Lower leg skin (tissue), 4 donors: ENCODE data around the gene PYHIN1. TPM values are rescaled to one million over a fixed set of nuclear protein-coding genes. Genes with fewer than 3 reads are reported as not detected.

Experiments used
- DNase-seq, 2 donors: peaks; one replicate each; pipeline ENCODE4 v3.0.0-alpha.2; 2019; ENCODE audit warnings: low spot score in 2 of 2
- H3K4me3 ChIP-seq: fragments of 200-600 bp; sonication (generic); 2 replicates; pipeline ENCODE4 v1.5.1; 2017; ENCODE audit warnings: mild to moderate bottlenecking, low read depth; ENCODE audit not compliant: poor library complexity, severe bottlenecking
- POLR2A ChIP-seq, 2 donors: fragments of 450-650 bp; IDR thresholded peaks; one replicate each; pipeline ENCODE4 v1.6.1; 2016 to 2017; ENCODE audit warnings: antibody characterized with exemption in 2 of 2, mild to moderate bottlenecking in 1 of 2, moderate library complexity in 1 of 2
- WGBS, 2 donors: methylation state at CpG; one replicate each; pipeline ENCODE4 v1.1.5; 2018; 5-methylcytosine and 5-hydroxymethylcytosine counted together
- intact Hi-C: fragments of 100-400 bp; cut with DNase I; formaldehyde crosslinking; loops from one replicate; pipeline ENCODE4 v1.15.0; 2023; ENCODE audit warnings: low total_unique reads
- total RNA-seq, 4 donors: library from RNA; depleted of rRNA; stranded (reverse); fragments of >200 nt; gene quantifications; one replicate each; pipeline ENCODE4 v1.1.0, GENCODE V29; 2016
- TF ChIP-seq, protein P1 (sequence below), 3 donors: fragments of 450-650 bp; IDR thresholded peaks; one replicate each; pipeline ENCODE4 v1.5.1; 2016; ENCODE audit warnings: antibody characterized with exemption in 3 of 3, mild to moderate bottlenecking in 3 of 3, moderate library complexity in 2 of 3

Gene PYHIN1
- total RNA-seq, 4 donors from 2014 or later, result 0.39 TPM; not detected in 3

DNA sequence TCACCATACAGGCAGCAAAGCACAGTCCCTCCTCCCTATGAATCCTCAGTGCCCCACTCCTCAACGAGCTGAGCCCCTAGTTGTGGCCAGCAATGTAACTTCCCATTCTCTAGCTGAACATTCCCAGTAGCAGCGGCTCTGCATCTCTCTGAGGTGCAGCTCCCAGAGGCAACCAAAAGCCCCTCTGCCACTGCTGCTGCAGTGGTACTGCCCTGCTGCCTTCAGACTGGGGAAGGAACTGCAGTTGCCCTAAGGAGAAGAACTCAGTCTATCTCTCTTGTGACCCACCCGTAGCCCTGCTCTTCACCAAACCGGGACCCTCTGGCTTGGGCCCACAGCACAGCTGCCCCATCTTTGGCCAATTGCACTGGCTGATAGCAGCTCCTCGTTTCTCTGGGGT lies 31.6 kb downstream of the PYHIN1 start:
- TF ChIP-seq POLR2A (IDR thresholded peaks at IDR 0.05), result no peak
- TF ChIP-seq, protein P1, sequence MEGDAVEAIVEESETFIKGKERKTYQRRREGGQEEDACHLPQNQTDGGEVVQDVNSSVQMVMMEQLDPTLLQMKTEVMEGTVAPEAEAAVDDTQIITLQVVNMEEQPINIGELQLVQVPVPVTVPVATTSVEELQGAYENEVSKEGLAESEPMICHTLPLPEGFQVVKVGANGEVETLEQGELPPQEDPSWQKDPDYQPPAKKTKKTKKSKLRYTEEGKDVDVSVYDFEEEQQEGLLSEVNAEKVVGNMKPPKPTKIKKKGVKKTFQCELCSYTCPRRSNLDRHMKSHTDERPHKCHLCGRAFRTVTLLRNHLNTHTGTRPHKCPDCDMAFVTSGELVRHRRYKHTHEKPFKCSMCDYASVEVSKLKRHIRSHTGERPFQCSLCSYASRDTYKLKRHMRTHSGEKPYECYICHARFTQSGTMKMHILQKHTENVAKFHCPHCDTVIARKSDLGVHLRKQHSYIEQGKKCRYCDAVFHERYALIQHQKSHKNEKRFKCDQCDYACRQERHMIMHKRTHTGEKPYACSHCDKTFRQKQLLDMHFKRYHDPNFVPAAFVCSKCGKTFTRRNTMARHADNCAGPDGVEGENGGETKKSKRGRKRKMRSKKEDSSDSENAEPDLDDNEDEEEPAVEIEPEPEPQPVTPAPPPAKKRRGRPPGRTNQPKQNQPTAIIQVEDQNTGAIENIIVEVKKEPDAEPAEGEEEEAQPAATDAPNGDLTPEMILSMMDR (IDR thresholded peaks at IDR 0.05), result no peak
- intact Hi-C loops, result no loop called here
- 50 to 54% methylated on average over 5 of the region's 5 CpGs for WGBS, 2 donors
- DNase-seq, result no peak
- no peak overlapping the region for H3K4me3 ChIP-seq

DNA sequence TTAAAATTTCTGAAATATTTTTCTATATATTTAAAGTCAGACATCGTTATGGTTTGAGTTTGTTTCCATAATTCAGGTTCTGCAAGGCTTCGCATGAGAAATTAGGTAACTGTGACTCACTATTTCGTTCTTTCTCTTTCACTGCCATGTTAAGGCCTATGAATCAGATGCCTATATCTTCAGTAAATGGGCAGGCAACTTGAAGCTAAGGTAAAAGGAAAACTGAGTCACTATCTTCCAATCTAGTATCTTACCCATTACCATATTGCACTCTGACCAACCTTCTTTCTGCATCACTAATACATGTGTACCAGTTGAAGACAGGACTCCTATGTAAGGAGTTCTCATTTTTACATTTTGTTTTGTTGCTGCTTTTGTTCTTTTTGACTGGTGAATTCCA lies 37.8 kb downstream of the PYHIN1 start:
- DNase-seq, result no peak
- intact Hi-C loops, result no loop called here
- WGBS, 2 donors, result 56 to 76% methylated on average over 3 of the region's 3 CpGs
- TF ChIP-seq, protein P1 (IDR thresholded peaks at IDR 0.05), result no peak
- TF ChIP-seq POLR2A (IDR thresholded peaks at IDR 0.05), result no peak
- H3K4me3 ChIP-seq, result no peak overlapping the region

DNA sequence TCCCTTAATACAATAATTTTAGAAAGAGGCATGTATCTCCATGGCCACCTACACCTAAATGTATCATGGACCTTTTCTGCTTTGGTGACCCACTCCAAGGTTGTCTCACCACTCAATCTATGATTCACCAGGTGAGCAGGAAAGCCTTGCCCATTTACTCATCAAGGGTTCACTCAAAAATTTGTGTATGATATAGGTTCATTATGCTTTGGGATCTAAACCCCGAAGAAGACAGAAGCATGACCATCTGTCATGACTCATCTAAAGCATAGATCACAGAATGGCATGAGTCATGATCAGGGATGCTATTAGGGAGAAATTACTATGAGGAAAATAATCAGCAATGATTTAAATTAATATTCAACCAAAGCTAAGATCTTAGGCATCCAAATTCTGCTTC lies 38.5 kb downstream of the PYHIN1 start:
- H3K4me3 ChIP-seq, result no peak overlapping the region
- 41 to 59% methylated on average over 1 of the region's 1 CpG for WGBS, 2 donors
- intact Hi-C loops, result no loop called here
- no peak for DNase-seq
- no peak for TF ChIP-seq POLR2A (IDR thresholded peaks at IDR 0.05)

DNA sequence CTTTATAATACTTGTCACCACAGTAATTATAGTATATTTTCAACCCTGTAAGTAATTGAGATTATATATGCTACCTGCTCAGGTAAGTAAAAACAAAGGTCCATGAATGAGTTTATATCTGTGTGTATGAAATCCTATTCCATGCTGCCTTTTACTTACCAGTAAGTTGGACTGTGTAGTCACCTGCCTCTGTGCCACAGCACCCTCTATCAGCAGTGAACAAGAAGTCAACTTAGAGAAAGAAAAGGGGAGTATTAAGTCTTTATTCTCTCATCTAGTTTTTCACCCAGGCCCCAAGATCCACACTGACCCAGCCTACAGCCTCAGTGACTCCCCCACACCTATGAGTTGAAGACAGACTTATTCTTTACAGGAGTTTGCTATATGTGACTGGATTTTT lies 41.5 kb downstream of the PYHIN1 start:
- TF ChIP-seq POLR2A (IDR thresholded peaks at IDR 0.05), result no peak
- TF ChIP-seq, protein P1 (IDR thresholded peaks at IDR 0.05), result no peak
- no peak for DNase-seq
- intact Hi-C loops, result no loop called here
- no peak overlapping the region for H3K4me3 ChIP-seq

DNA sequence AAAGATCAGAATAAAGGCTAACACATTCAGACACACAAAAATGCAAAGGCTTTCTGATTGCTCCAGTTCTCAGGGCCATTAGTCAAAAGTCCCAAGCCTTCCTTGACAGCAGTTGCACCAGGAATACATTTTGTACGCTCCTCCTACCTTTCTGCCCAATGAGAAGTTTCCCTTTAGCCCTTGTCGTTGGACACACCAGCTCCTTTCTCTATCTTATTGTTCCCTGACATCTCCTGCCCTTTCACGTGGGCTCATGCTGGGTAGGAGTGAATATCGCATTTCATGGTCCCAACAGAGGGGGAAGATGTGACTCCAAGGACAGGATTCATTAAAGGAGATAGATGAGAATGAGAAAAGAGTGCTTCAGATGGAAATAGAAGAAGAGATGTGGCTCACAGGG lies 44.9 kb downstream of the PYHIN1 start:
- TF ChIP-seq POLR2A (IDR thresholded peaks at IDR 0.05), result no peak
- TF ChIP-seq, protein P1 (IDR thresholded peaks at IDR 0.05), result no peak
- intact Hi-C loops, result no loop called here
- DNase-seq, result no peak
- WGBS, 2 donors, result 40 to 44% methylated on average over 4 of the region's 4 CpGs
- H3K4me3 ChIP-seq, result no peak overlapping the region

DNA sequence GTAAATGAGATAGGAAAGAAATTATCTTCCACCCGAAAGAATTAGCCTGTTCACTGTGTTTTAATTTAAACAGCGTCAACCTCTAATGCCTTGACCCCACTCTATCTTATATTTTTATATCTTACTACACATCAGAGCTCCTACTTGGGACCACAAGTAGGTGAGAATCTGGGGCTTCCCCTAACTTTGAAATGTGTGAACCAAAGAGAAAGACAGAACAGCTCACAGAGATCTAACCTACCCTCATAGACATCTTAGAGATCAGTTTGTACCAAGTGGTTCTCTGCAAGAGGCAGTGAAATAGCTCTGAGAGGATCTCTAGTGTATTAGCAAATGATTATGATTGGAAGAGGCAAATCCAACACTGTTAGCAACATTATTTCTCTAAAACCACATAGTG lies 47.4 kb downstream of the PYHIN1 start:
- no peak for DNase-seq
- WGBS, 2 donors, result 49 to 50% methylated on average over 2 of the region's 2 CpGs
- TF ChIP-seq POLR2A (IDR thresholded peaks at IDR 0.05), result no peak
- TF ChIP-seq, protein P1 (IDR thresholded peaks at IDR 0.05), result no peak
- intact Hi-C loops, result no loop called here
- no peak overlapping the region for H3K4me3 ChIP-seq
